GM18870 (cell line): ENCODE measurements around the gene COL6A3.
"Not testable (repeated sequence)": the region's sequence is repeated elsewhere in the genome, so short reads cannot be mapped to it uniquely, and the experiment has no call there.

Source experiments
- ATAC-seq: cut with Tn5 transposase; IDR thresholded peaks from one replicate; pipeline ENCODE4 v1.9.1; 2021; ENCODE audit warnings: moderate library complexity; ENCODE audit not compliant: unreplicated experiment

The COL6A3 gene

GRCh38 chr2:237418300-237418699, 4.3 kb upstream of the COL6A3 start:
- no peak for ATAC-seq

- no peak for ATAC-seq
Measured at GRCh38 chr2:237412988-237413776, 782 bp downstream of the COL6A3 start.

DNA sequence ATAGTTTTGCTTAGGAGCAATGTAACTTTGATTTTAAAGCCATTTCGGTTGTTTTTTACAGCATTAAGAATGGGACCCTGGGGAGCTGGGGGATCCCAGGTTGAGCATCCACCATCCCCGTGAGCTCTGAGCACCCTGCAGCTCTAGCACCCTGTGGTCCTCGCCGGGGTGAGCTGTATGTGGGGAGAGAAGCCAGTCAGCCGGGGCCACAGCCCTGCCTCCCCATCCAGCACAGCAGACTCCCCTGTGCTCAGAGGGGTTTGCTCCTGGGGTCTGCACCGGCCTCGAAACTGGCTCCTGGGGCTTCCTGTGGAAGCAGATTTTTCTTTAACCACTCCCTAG, 1.3 kb downstream of the COL6A3 start:
- no peak for ATAC-seq

GRCh38 chr2:237411683-237412423, 2.1 kb downstream of the COL6A3 start:
- ATAC-seq: no peak

DNA sequence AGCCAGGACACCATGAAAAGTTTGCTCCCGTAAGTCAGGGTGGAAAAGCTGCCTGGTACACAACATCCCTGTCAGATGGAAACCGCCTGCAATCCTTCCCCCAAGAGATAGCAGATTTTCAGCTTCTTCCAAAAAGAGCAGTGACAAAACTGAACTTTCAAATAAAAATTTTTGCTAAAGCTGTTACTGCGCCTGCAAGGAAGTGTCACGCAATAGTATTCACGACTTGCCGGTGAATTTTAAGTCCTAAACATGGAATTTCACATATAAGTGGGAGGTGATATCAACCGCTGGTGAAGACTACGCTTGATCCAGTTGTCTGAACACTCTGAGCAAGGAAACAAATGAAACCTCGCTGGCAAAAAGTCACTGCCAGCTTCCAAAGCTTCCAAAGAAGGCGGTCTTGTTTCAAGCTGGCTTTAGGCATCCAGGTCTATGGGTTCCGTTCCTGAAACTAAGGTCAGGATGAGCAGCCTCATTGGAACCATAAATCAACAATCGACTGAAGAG, 2.8 kb downstream of the COL6A3 start:
- ATAC-seq: no peak

- not testable (repeated sequence) for ATAC-seq
Measured at GRCh38 chr2:237409263-237409662, 4.7 kb downstream of the COL6A3 start.

DNA sequence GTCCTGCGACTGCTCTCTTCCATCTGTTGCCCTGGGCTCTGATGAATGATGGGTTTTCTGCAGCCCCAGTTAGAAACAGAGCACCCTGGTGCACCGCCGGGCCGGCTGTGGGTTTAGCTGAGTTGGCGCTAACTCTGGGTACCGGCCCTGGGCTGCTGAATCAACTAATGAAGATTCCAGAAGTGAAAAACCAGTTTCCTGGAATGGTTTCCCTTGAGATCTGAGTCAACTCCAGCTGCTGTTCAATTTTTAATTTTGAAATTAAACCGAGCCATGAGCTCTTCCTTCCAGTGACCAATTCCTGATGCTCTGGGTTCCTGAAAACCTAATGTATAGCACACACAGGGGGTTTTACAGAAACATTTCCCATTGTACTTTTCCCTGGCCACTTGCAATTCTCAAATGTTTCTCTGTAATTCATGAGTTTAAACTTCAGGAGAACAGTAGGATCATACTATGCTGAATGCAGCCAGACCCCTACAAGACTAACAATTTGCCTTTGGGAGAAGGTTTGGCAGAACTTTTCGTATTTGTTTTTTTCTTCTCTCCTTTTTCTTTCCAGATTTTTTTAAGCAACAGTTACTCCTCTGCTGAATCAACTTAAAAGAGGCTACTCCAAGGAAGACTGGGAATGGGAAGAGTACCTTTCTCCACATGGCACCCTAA, 5.5 kb downstream of the COL6A3 start:
- ATAC-seq: no peak

DNA sequence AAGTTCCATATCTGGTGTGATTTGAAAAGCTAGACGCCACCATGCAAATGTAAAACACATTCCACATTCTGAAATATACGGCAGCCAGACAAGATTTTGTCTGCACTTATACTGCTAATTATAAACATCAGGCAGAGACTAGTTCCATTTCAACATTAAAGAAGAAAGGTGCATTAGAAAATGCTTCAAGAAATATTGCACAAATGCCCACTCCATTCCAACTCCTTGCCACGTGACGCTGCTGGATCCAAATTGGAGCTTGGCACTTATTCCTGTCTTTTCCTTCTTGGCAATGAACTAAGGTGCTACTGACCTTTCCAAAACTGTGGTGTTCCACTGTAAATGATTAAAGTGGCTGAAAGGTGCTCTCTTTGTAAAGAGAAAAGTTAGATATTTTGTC, 6.3 kb downstream of the COL6A3 start:
- no peak for ATAC-seq

- no peak for ATAC-seq
Measured at GRCh38 chr2:237406371-237406895, 7.5 kb downstream of the COL6A3 start.

DNA sequence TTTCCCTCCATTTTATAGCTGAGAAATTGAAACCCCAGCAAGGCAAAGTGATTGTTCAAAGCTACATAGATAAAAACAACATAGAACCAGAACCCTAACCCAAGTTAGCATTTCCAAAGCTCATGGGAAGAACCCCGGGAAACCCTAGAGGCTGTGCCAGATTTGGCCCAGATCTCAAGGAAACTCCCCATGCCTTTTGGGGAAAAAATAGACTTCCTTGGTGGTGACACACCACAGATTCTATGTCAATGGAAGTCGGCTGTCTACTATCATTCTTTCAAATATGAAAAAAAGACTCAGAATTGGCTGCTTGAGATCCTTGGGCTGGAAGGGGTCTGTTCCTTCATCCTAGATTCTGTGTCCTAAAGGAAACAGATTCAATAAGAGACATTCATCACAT, 8.4 kb downstream of the COL6A3 start:
- no peak for ATAC-seq

DNA sequence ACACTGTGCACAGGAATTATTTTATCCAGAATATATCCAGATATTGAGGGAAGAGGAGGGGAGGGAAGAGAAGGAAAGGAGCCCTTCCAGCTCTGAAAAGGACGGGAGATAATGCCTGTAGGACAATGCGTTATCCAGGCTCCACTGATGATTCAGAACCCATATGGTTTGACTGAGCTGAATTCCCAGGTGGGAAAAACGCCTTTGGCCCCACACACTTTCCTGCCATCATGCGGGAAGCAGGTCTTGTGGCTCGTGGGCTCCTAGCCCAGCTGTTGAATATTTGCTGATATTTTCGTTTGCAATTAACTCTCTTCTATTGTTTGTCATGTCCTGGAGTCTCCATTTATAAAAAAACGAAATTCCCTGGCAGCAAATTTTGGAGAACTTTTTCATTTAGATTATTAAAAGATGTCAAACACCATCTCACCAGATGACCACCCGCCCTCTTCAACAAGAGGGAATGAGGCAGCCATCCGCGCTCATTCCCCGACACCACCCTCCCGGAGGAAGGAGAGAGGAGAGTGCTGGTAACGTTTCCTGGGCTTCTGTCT, 8.9 kb downstream of the COL6A3 start:
- no peak for ATAC-seq

DNA sequence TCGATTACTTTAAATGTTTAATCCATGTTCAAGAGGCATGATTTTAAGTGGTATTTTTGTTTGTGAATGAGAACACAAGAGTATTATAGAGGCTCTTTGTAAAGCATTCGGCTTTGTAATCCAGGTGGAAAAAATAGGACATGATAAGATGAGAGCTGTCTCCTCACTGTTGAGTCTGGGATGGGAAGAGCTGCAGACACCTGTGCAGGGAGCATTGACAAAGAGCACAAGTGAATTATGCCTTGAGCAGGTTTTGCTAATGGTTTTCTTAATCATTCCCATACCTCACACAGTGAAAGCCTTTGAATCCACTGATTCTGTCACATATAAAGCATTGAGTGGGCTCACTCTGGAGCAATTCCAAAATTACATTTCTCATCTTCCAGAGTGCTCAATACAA, 9.6 kb downstream of the COL6A3 start:
- no peak for ATAC-seq

DNA sequence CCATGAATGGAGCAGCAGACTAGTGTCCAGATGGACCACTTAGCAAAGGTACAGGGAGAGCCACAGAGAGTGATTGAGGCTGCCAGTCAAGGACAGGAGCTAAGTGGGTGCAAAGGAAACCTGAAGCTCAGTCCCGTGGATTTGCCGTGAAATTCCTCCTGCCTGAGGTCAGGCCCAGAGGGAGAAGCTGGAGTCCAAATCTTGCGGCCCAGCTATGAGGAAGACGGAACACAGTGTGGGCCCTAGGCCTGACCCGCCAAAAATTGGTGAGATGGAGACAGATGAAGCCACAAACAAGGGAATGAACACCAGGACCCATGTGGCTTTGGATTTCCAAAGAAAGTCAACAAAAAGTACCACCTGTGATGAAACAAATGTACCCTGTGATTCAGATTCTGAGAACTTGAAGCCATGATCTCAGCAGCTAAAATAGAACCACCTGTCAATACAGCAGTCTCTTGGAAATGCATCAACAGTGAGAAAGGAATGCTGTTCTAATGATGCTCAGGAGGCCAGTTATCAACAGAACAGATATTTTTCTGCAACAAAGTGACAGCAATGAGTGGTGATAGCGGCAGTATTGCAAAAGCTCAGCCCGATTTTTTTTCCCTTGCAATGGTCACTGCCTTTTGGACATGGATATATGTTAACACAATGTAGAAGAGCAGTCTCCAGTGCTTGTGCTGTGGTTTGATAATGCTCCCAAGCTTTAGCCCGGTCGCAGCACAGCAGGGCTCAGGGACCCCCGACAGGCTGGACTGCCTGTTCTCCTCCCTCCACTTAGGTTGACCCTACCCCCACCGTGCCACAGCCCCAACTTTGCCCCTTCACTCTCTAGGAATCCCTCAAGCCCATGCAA, 10.7 kb downstream of the COL6A3 start:
- ATAC-seq: no peak

DNA sequence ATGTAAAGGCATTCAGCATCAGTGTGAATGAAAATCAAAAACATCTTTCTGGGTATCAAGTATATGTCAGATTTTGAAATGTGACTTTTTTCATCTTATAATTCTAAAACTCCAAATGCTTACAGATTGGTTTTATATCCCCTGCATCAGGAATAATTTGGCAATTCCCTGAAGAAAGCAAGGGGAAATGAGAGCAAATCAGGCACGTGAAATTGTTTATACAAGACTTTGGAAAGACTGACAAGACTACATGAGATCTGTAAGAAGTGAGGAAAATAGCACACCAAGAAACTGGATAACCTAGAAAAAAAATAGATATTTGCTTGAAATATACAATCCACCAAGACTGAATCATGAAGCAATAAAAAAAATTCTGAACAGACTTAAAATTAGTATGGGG, 13.8 kb downstream of the COL6A3 start:
- no peak for ATAC-seq

- no peak for ATAC-seq
Measured at GRCh38 chr2:237397072-237397471, 16.9 kb downstream of the COL6A3 start.

DNA sequence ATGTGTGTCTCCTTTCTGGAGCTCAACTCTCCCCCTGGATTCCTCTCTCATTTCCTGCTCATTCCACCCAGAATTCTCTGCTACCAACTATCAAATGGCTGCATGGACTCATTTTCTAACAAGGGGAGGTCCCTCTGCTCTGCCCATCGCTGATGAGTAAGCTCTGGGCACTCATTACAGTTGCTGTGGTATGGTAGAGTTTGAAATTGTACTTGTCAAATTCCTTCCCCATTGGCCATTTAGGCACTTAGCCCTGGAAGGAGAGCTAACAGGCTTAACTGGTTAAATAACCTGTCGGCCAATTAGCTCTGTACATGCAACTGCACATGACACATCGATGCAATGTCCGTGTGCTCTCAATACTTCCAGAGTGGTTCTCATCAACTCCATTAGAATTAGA, 20.4 kb downstream of the COL6A3 start:
- no peak for ATAC-seq

- no peak for ATAC-seq
Measured at GRCh38 chr2:237392186-237392585, 21.8 kb downstream of the COL6A3 start.

DNA sequence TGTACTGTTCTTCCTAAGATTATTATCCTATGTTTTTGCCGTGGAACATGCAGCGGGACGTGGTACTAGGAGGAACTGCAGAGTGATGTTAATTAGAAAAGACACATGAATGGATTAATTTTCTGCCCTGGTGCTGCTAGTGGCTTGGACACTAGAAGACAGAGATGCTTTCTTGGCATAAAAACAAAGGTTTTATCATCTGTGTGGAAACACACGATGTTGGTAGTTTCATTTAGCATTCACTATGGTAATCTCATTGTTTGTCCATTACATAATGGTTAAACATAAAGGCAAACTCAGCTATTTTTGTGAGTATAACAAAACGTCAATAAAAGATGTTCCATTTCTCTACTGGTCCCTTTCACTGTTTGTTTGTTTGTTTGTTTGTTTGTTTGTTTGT, 22.8 kb downstream of the COL6A3 start:
- no peak for ATAC-seq

- no peak for ATAC-seq
Measured at GRCh38 chr2:237390235-237390634, 23.7 kb downstream of the COL6A3 start.

DNA sequence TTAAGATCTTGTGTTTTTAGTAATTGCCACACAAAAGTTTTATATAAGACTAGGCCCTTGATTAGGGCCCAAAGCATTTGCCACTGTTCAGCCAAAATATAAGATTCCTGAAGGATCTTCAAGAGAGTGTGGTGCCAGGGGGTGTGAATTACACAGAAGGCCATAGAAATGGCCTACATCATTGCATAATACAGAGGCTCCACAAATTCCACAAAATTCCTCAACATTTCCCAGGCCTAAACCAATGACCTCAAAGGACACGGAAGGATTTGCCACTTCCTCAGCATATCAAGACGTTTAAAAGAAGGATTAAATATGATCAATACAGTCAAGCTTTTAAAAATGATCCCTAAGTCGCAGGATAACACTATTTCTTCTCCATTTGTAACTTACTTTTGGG, 24.1 kb downstream of the COL6A3 start:
- no peak for ATAC-seq
